CD4-positive, alpha-beta T cell treated with Interferon gamma for 1 hour (primary cell): ENCODE data around the gene AIF1.

Source experiments
- DNase-seq: peaks from one replicate; pipeline ENCODE4 v3.0.0-alpha.2; 2020

The AIF1 gene

DNA sequence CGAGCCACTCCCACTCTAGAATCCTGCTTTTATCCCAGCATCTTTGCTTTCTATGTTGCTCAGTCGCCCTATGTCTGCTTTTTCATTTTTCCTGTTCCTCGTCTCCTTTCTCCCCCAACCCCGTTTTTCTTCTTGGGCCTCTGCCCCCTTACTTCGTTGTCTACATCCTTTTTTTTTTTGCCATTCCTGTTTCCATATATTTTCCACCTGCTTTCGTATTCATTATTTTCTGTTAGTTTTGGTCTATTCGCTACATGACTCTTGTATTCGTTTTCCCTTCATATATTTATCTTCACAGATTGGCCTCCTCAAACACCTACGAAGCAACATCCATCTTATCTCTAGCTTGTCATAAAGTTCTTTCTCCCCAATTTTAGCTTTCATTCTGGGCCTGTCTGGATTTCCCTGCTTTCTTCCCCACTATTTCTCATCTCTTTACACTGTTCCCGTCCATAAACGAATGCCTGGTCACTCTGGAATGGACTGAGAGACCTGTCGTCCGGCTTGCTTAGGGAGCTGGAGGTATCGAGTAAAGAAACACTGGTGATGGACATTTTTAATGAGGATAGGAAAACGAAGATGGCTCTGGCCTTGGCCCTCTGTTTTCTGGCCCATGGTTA is 6.4 kb downstream of the AIF1 start:
- no peak for DNase-seq

DNA sequence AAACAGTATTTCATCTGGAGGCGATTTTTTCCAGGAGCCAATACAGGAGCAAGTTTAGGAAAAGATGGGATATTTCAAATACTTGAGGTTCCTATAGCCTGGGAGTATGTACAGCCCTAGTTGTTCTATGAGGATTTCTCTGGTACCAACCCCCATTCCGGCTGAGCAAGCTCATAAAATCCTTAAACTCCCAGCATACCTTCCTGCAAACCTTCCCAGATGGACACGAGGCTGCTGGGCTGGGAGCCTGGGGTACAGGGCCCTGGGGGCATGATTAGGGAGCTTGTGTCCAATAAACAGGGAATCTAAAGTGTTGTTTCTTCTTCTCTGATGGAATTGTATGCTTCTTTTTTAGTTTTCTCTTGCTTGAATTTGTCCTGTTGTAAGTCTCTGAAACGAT is 7.0 kb downstream of the AIF1 start:
- DNase-seq, result no peak

DNA sequence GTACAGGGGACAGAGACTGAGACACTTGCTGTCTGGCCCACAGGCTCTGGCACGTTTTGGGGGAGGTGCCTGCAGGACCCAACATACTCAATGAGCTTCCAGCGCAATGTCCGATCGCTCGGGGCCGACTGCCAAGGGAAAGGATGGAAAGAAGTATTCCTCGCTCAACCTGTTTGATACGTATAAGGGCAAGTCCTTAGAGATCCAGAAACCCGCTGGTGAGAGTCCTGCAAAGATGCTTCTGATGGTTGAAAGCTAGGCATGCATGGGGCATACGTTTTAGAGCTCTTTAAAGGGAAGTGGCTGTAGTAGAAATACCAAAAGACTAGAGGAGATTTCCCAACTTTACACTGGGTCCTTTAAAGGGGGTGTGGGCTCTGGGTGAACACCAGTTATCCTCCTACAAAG is 7.7 kb downstream of the AIF1 start:
- DNase-seq, result no peak

DNA sequence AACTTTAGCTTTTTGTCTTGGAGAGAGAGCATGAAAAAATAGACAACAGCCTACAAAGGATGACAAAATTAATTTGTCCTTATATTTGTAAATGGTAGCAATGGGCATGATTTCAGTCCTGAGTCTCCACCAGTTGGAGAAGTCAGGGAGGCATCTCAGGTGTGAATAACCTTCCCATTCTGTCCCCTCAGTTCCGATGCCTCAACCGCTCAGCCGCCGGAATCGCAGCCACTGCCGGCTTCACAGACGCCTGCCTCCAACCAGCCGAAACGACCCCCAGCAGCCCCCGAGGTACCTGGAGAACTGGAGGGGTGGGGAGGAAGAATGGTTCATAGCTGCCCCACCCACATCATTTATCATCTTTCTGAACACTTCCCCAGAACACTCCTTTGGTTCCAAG is 9.0 kb downstream of the AIF1 start:
- no peak for DNase-seq

DNA sequence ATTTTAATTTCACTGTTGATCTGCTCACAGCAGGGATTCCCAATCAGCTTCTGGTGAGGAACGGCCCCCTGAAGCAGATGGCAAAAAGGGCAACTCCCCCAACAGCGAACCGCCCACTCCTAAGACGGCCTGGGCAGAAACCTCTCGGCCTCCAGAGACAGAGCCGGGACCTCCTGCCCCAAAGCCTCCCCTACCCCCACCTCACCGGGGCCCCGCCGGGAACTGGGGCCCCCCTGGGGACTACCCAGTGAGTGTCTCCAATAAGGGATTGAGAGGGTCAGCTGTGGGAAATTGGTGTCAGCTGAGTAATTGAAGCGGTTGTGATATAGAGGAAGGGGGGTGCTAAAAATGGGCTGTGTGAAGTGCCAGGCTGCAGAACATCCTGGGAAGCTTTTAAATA is 11.9 kb downstream of the AIF1 start:
- DNase-seq, result no peak

DNA sequence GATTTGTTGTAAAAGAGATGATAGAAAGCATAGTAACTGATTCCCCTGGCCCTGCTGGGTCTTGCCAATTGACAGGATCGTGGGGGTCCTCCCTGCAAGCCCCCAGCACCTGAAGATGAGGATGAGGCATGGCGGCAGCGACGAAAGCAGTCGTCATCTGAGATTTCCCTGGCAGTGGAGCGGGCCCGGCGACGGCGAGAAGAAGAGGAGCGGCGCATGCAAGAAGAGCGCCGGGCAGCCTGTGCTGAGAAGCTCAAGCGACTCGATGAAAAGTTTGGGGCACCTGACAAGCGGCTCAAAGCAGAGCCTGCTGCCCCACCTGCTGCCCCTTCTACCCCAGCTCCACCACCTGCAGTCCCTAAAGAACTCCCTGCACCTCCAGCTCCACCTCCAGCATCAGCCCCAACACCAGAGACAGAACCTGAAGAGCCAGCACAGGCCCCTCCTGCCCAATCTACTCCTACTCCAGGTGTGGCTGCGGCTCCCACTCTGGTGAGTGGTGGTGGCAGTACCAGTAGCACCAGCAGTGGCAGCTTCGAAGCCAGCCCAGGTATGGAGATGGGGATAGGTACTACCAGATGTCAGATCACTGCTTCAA is 12.8 kb downstream of the AIF1 start:
- no peak for DNase-seq

DNA sequence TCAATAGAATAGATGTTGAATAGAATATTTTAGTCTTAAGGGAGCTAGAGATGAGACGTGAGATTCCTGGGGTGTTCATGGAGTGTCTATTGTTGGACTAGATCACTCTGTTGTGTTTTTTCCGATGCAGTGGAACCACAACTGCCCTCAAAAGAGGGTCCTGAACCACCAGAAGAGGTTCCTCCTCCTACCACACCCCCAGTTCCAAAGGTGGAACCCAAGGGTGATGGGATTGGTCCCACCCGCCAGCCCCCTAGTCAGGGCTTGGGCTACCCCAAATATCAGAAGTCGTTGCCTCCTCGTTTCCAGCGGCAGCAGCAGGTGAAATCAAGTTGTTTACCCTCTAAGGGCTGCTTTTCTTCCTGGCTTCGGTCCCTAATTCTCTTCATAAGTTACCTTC is 14.0 kb downstream of the AIF1 start:
- DNase-seq, result no peak

DNA sequence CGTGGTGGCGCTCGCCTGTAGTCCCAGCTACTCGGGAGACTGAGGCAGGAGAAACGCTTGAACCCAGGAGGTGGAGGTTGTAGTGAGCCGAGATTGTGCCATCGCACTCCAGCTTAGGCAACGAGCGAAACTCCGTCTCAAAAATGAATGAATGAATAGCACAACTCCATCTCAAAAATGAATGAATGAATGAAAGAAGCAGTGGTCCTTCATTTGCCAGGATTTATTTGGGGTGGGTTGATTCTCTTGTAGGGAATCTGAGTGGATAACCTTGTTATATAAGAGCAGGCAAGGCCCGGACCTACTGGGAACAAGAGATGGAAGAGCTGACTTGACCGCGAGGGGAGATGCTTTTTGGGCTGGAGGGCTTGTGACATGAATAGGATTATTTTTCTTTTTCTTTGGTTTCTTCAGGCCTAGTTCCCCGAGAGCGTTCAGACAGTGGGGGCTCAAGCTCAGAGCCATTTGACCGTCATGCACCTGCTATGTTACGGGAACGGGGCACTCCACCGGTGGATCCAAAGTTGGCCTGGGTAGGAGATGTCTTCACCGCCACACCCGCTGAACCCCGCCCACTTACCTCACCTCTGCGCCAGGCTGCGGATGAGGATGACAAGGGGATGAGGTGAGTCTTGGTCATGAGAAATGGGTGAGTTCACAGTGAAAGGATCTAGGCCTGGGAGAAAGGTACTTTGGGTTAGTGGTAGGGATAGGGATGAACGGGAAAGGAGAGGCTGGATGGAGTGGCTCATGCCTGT is 15.3 kb downstream of the AIF1 start:
- DNase-seq, result no peak

DNA sequence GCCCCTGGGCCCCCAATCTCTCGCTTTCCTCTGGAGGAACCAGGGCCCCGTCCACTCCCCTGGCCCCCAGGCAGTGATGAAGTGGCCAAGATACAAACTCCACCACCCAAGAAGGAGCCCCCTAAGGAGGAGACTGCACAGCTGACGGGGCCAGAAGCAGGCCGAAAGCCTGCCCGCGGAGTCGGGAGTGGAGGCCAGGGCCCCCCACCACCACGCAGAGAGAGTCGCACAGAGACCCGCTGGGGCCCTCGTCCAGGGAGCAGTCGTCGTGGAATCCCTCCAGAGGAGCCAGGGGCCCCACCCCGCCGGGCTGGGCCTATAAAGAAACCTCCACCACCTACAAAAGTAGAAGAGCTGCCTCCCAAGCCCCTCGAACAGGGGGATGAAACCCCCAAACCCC is 16.2 kb downstream of the AIF1 start:
- no peak for DNase-seq

DNA sequence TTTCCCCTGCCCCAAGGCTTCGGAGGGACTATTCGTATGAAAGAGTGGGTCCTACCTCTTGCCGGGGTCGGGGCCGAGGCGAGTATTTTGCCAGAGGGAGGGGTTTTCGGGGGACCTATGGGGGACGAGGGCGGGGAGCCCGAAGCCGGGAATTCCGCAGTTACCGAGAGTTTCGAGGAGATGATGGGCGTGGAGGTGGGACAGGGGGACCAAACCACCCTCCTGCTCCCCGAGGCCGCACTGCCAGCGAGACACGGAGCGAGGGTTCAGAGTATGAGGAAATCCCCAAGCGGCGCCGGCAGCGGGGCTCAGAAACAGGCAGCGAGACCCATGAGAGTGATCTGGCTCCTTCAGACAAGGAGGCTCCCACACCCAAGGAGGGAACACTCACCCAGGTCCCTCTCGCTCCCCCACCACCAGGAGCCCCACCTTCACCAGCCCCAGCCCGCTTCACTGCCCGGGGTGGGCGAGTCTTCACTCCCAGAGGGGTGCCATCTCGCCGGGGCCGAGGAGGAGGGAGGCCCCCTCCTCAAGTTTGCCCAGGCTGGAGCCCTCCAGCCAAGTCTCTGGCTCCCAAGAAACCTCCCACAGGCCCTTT is 16.7 kb downstream of the AIF1 start:
- DNase-seq, result no peak

DNA sequence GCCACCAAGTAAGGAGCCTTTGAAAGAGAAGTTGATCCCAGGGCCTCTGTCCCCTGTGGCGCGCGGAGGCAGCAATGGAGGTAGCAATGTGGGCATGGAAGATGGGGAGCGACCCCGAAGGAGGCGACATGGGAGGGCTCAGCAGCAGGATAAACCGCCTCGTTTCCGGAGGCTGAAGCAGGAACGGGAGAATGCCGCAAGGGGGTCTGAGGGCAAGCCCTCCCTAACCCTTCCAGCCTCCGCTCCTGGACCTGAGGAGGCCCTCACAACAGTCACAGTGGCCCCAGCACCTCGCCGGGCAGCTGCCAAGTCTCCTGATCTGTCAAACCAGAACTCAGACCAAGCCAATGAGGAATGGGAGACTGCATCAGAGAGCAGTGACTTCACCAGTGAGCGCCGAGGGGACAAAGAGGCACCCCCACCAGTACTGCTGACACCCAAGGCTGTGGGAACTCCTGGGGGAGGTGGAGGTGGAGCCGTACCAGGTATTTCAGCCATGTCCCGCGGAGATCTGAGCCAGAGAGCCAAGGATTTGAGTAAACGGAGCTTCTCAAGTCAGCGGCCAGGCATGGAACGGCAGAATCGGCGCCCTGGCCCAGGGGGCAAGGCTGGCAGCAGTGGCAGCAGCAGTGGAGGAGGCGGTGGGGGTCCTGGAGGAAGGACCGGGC is 17.4 kb downstream of the AIF1 start:
- DNase-seq, result no peak

DNA sequence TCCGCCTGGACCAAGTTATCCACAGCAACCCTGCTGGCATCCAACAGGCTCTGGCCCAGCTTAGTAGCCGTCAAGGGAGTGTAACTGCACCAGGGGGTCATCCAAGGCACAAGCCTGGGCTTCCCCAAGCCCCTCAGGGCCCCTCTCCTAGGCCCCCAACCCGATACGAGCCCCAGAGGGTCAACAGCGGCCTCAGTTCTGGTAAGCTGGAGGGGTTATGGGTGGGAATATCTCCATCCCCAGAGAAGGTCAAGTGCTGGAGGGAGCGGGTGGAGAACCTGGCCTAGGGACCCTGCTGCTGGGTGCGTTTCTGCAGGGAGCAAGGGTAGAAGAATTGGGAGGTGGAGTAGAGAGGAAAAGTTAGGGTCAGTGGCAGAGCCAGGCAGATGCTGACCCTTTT is 18.4 kb downstream of the AIF1 start:
- no peak for DNase-seq

DNA sequence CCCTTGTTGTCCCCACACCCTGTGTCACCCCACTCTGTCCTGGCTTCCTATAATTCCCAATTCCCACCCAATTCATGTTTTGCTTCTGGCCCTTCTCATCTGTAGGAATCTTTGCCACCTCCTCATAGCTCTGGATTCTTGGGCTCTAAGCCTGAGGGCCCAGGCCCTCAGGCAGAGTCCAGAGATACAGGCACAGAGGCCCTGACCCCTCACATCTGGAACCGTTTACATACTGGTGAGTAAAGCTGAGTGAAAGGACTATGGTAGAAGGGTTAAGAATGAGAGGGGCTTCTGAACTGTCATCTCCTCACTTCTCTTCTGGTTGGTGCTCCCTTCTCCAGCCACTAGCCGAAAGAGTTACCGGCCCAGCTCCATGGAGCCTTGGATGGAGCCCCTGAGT is 19.1 kb downstream of the AIF1 start:
- no peak for DNase-seq

DNA sequence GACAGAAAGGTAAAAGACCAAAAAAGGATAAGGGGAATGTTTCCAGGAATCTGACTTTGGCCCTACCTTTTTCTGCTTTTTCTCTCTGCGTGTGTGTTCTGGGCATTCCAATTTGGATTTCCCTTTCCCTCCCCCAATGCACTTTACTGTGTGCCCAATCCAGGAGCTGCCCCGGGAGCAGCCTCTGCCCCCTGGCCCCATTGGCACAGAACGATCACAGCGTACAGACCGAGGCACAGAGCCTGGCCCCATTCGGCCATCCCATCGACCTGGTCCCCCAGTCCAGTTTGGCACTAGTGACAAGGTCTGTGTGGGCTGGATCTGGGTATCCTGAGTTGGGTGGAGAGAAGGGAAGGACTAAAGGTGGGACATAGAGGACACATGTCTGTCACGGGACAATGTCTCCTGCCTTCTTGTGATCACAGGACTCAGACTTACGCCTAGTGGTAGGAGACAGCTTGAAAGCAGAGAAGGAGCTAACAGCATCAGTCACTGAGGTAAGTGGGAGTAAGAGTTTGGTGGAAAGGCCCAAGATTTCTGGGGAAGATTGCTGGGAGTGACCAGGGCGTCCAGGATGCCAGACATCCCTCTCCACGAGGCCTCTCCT is 20.0 kb downstream of the AIF1 start:
- DNase-seq, result no peak

DNA sequence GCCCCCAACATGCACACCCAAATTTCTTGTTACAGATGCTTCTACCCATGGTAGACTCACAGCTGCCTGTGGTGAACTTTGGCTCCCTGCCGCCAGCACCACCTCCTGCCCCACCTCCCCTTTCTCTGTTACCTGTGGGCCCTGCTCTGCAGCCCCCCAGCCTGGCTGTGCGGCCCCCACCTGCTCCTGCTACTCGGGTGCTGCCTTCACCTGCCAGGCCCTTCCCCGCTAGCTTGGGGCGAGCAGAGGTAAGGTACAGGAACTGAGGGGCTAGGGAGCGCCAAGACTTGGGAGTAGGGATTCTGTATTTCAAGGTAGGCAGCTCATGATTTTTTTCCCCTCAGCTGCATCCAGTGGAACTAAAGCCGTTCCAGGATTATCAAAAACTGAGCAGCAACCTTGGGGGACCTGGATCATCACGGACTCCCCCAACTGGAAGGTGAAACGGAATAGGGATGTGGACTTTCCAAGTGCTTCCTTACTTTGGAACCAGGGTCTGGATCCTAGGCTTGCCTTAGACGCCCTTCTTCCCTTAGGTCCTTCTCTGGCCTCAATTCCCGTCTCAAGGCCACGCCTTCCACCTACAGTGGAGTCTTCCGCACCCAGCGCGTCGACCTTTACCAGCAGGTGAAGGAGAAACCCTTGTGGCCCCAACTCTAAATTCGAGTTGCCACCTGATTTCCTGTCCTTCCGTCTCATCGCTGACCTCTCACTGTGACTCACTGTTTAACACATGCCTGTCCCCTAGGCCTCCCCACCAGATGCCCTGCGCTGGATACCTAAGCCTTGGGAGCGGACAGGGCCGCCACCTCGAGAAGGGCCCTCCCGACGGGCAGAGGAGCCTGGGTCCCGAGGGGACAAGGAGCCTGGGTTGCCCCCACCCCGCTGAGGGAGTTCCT is 21.9 kb downstream of the AIF1 start:
- DNase-seq, result no peak

DNA sequence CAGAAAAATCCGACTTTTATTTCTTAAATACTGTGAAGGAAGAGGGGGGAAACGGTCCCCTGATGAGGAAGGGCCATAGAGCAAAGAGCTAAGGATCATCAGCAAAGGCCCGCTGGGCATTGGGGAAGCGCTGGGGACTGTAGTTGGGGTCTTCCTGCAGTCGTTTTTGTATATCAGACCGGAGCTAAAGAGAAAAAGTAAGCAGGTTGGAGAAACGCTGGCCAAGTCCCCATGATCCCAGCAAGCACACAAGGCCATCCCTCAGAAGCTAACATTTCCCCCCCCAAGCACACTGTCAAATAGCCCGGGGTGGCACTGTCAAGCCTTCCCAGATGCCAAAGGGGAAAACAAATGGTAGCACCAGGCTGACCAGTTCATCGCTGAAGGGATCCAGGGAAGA is 24.0 kb downstream of the AIF1 start:
- no peak for DNase-seq

DNA sequence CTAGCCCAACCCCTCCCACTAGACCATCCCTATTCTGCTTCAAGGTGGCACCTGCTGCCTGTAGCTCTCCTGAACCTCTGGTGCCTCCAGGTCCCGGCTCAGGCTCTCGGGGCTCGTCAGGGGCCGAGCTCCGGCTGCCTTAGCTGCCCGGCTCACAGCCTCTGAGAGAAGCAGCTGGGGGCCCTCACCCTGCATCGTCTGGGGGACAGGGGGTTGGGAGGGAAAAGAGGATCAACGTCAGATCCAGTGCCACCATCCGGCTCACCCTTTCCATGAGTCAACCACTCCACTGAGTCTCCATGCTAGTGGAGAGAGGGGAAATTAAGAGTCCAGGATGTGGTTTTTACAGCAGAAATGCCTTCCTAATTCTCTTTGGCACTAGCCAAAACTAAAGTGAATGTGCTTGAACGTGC is 24.4 kb downstream of the AIF1 start:
- no peak for DNase-seq

DNA sequence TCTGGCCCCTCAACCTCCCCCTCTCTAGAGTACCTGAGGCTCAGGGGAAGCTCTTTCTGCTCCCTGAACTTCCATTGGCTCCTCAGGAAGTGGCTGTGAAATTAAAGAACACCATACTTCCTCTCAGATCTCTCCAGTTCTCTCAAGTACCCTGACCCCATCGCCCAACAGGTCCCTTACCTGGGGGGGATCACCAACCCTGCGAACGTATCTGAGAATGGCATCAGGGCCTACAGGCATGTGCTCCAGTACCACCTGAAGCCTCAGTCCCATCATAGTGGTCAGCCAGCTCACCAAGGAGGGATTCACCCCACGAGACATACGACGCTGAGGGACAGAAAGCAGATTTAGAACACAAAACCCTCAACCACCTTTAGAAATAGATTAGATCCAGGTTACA is 25.6 kb downstream of the AIF1 start:
- no peak for DNase-seq

DNA sequence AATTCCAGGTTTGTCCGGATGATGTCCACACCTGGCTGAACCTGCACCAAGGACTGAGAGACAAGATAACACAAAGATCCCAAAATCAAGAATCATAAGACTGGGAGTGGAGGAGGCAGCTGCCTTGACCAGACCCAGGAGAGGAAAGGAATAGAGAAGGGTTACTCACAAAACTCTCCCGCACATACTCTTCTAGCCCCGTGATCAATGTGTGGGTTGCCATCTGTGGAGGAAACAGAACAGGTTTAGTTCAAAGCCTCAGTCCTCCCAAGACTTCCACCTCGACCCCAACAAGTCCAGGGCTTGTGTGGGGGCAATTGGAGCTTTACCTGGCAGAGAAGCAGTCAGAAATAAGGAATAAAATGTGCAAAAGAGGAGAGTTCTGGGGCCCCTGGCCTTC is 26.3 kb downstream of the AIF1 start:
- no peak for DNase-seq

DNA sequence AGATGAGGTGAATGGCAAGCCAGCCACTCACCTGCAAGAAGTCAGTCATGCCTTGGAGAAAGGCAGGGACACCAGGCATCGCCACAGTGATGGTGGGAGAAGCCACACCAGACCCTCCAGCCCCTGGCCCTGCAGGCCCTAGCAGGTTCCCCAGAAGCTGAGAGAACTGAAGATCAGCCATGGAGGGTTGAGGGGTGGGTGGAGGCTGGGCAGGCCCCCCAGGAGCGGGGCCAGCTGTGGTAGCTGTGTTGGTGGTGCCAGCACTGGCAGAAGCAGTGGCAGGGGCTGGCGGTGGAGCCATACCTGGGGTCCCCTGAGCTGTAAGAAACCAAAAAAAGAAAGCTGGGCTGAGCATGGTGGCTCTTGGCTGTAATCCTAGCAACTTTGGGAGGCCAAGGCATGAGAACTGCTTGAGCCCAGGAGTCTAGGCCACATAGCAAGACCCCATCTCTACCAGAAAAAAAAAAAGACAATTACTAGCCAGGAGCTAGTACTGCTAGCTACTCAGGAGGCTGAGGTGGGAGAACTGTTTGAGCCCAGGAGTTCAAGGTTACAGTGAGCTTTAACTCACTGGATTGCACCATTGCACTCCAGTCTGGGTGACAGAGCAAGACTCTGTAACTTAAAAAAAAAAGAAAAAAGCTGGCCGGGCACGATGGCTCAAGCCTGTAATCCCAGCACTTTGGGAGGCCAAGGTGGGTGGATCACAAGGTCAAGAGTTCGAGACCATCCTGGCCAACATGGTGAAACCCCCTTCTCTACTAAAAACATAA is 27.9 kb downstream of the AIF1 start:
- no peak for DNase-seq

DNA sequence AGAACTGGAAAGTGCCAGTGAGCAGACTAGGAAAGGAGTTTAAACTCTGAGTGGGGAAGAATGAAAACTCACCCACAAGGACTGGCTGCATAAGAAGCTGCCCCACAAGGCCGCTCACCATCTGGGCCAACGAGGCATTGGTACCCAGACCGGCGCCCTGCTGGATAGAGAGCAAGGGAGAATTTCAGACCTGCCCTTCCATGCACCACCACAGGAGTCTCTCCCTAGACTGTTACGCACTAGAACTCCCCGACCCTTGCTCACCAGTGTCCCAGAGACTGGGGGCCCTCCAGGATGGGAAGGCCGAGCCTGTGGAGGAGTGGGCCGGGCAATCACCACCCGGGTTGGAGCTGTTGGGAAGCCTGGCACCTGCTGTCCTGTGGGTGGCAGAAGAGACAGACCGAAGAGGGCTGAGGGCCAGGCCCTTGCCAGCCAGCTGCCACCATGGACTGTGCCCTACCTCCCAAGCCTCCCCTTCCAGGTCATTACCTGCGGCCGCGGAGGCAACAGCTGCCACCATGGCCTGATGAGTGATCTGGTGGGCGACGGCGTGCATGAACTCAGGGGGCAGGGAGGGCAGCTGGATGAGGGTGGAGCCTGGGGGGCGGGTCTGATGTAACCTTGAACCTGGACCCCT is 28.9 kb downstream of the AIF1 start:
- DNase-seq, result no peak
